Sigmoid colon (tissue), 7 donors: ENCODE data around the gene COPS2. TPM values are rescaled to one million over a fixed set of nuclear protein-coding genes. Genes with fewer than 3 reads are reported as not detected.
"Not testable (repeated sequence)": the region's sequence is repeated elsewhere in the genome, so short reads cannot be mapped to it uniquely, and the experiment has no call there.

ENCODE experiments used
- DNase-seq: peaks from one replicate; pipeline ENCODE4 v3.0.0-alpha.2; 2019
- H3K27ac ChIP-seq, 4 donors: fragments of 200-600 bp; sonication (generic); one replicate each; pipeline ENCODE4 v1.5.1; 2016 to 2019; ENCODE audit warnings: mild to moderate bottlenecking in 1 of 4
- H3K27me3 ChIP-seq, 3 donors: fragments of 200-600 bp; sonication (generic); one replicate each; pipeline ENCODE4 v1.5.1; 2019; ENCODE audit warnings: mild to moderate bottlenecking in 1 of 3
- H3K36me3 ChIP-seq, 4 donors: fragments of 200-600 bp; sonication (generic); one replicate each; pipeline ENCODE4 v1.5.1; 2016 to 2019
- H3K4me1 ChIP-seq, 4 donors: fragments of 200-600 bp; sonication (generic); one replicate each; pipeline ENCODE4 v1.5.1; 2017 to 2019
- H3K4me3 ChIP-seq, 4 donors: fragments of 200-600 bp; sonication (generic); one replicate each; pipeline ENCODE4 v1.5.1; 2017 to 2019; ENCODE audit warnings: mild to moderate bottlenecking in 2 of 4, moderate library complexity in 1 of 4
- H3K9me3 ChIP-seq, 4 donors: fragments of 200-600 bp in 3 of 4; sonication (generic) in 3 of 4; one replicate each; pipeline versions ENCODE4 v1.5.1 to v1.6.1; 2013 to 2019
- CTCF ChIP-seq, 4 experiments: fragments of 450-650 bp in 3 of 4; fragments of 200-600 bp in 1 of 4; IDR thresholded peaks; one replicate each; pipeline ENCODE4 v1.5.1; 2016 to 2019; ENCODE audit warnings: antibody characterized with exemption in 4 of 4, mild to moderate bottlenecking in 3 of 4, moderate library complexity in 2 of 4
- EP300 ChIP-seq, 4 donors: sonication (generic); formaldehyde crosslinking; IDR thresholded peaks; one replicate each; pipeline ENCODE4 v1.6.1; 2017; ENCODE audit warnings: antibody characterized with exemption in 4 of 4
- POLR2A ChIP-seq, 2 donors: fragments of 450-650 bp; IDR thresholded peaks; one replicate each; pipeline ENCODE4 v1.6.1; 2016; ENCODE audit warnings: antibody characterized with exemption in 2 of 2, mild to moderate bottlenecking in 2 of 2, moderate library complexity in 2 of 2
- POLR2AphosphoS5 ChIP-seq, 4 donors: sonication (generic); formaldehyde crosslinking; IDR thresholded peaks; one replicate each; pipeline ENCODE4 v1.6.1; 2017; ENCODE audit warnings: antibody characterized with exemption in 4 of 4
- WGBS, 2 donors: extraction: QIAGEN DNeasy Blood & Tissue Kit; methylation state at CpG; one replicate each; pipeline ENCODE4 v1.1.7; 2013; 5-methylcytosine and 5-hydroxymethylcytosine counted together
- intact Hi-C: fragments of 100-400 bp; cut with DNase I; formaldehyde crosslinking; loops from one replicate; pipeline ENCODE4 v1.15.1; 2023
- polyA plus RNA-seq, 3 donors: library from polyadenylated mRNA; stranded (reverse); fragments of 200-250 nt; gene quantifications; one replicate each; pipeline ENCODE4 v1.2.3, GENCODE V29; 2013
- total RNA-seq, 4 donors: library from RNA; depleted of rRNA; stranded (reverse); fragments of >200 nt; gene quantifications; one replicate each; pipeline ENCODE4 v1.1.0, GENCODE V29; 2016
- donor health status: healthy with polysubstance abuse.
- donor health status: Bipolar disorder and iron deficiency.
- donor health status: healthy.

COPS2 gene
- total and polyA plus RNA-seq, 7 donors, result 35.7 to 142 (median 88.9) TPM

GRCh38 chr15:49182128-49182527, 26.7 kb upstream of the COPS2 start:
- no peaks in the 10 kb centered on the region for H3K4me1 ChIP-seq
- no peaks in the 10 kb centered on the region for H3K27me3 ChIP-seq
- intact Hi-C loops, result no loop called here
- no peak overlapping the region for H3K4me3 ChIP-seq
- no peak for TF ChIP-seq POLR2A (IDR thresholded peaks at IDR 0.05)
- TF ChIP-seq CTCF (IDR thresholded peaks at IDR 0.05), result no peak
- TF ChIP-seq POLR2AphosphoS5 (IDR thresholded peaks at IDR 0.05), result no peak
- no peak for TF ChIP-seq EP300 (IDR thresholded peaks at IDR 0.05)
- no peak for DNase-seq
- H3K27ac ChIP-seq, result no peak overlapping the region
- no peaks in the 10 kb centered on the region for H3K36me3 ChIP-seq
- WGBS, 2 donors, result 96 to 98% methylated on average over 4 of the region's 4 CpGs
- H3K9me3 ChIP-seq, result no peaks in the 10 kb centered on the region

DNA sequence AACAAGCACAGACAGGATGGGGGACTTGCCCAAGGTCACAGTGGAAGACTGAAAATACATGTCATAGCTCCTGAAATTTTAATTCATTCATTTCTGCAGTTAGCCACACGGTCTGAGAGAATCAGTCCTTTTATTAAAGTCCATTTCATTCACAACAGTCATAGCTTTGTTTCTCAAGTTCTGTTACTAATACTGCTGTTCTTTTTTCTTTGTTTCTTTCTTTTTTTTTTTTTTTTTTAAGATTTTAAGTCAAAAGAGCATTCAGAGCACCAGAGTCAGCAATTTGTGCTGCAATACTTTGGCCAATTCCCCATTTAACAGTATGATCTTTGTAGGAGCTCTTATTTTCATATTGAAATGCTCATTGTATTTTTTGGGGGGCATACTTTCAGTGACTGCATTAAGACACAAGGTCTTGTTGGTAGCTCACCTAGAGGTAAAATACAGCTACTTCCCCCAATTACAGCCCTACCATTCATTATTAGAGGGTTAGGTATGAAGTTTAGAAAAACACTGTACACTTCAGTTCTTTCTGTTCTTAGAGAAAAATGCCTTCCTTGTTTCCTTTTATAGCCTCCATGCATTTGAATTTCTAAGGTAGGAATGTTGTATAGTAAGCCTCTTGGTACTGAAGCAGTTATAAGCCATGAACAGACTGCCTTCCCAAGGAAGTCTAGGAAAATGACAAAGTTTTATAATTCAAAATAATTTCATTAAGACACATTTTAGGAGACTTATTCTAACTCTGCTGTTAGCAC, 24.2 kb upstream of the COPS2 start:
- 86 to 91% methylated on average over 1 of the region's 1 CpG for WGBS, 2 donors
- H3K9me3 ChIP-seq, result no peaks in the 10 kb centered on the region
- no peaks in the 10 kb centered on the region for H3K4me1 ChIP-seq
- H3K27ac ChIP-seq, result no peak overlapping the region
- TF ChIP-seq CTCF (IDR thresholded peaks at IDR 0.05), result no peak
- TF ChIP-seq POLR2AphosphoS5 (IDR thresholded peaks at IDR 0.05), result no peak
- TF ChIP-seq POLR2A (IDR thresholded peaks at IDR 0.05), result no peak
- TF ChIP-seq EP300 (IDR thresholded peaks at IDR 0.05), result no peak
- H3K4me3 ChIP-seq, result no peak overlapping the region
- DNase-seq, result no peak
- no peaks in the 10 kb centered on the region for H3K36me3 ChIP-seq
- H3K27me3 ChIP-seq, result no peaks in the 10 kb centered on the region
- intact Hi-C loops, result no loop called here

DNA sequence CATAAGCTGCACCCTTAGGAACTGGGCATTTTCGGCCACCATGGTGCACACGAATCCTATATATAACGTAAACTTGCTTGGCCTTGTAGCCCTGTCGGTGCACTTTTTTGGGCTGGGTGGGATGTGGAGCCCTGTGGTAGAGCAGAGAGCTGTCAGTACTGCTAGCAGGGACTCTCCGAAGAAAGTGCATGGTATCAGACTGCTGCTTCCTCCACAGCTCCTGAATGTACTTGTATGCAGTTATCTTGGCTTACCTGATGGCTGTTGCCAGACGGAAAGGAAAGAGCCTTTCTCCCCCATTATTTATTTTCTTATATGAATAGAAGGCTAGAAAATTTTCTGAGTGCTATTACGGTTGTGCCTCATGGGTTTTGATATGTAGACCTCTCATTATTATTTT, 23.1 kb upstream of the COPS2 start:
- H3K27ac ChIP-seq, result no peak overlapping the region
- H3K36me3 ChIP-seq, result no peaks in the 10 kb centered on the region
- no peak for TF ChIP-seq CTCF (IDR thresholded peaks at IDR 0.05)
- no peak for TF ChIP-seq POLR2A (IDR thresholded peaks at IDR 0.05)
- no peak for TF ChIP-seq POLR2AphosphoS5 (IDR thresholded peaks at IDR 0.05)
- no peak for TF ChIP-seq EP300 (IDR thresholded peaks at IDR 0.05)
- intact Hi-C loops, result no loop called here
- H3K27me3 ChIP-seq, result no peaks in the 10 kb centered on the region
- H3K4me1 ChIP-seq, result no peaks in the 10 kb centered on the region
- DNase-seq, result no peak
- no peaks in the 10 kb centered on the region for H3K9me3 ChIP-seq
- WGBS, 2 donors, result 96 to 98% methylated on average over 7 of the region's 7 CpGs
- no peak overlapping the region for H3K4me3 ChIP-seq

GRCh38 chr15:49175582-49176397, 20.4 kb upstream of the COPS2 start:
- H3K27ac ChIP-seq, H3K27me3 ChIP-seq, H3K36me3 ChIP-seq, intact Hi-C loops, DNase-seq, H3K9me3 ChIP-seq, H3K4me3 ChIP-seq, H3K4me1 ChIP-seq: not testable (repeated sequence)
- WGBS, 2 donors, result 89 to 95% methylated on average over 6 of the region's 6 CpGs

GRCh38 chr15:49174902-49175301, 19.5 kb upstream of the COPS2 start:
- Histone ChIP-seq H3K27ac (no peak overlapping the region), H3K4me1 (peaks cover 0 to 13% (median 7%) of the 10 kb centered on the region in 4 donors), H3K4me3 (no peak overlapping the region), H3K36me3 (no peaks in the 10 kb centered on the region), H3K9me3 (no peaks in the 10 kb centered on the region), H3K27me3 (no peaks in the 10 kb centered on the region)
- intact Hi-C loops, result no loop called here
- no peak for TF ChIP-seq CTCF (IDR thresholded peaks at IDR 0.05)
- TF ChIP-seq POLR2A (IDR thresholded peaks at IDR 0.05), result no peak
- no peak for TF ChIP-seq POLR2AphosphoS5 (IDR thresholded peaks at IDR 0.05)
- no peak for TF ChIP-seq EP300 (IDR thresholded peaks at IDR 0.05)
- DNase-seq, result no peak
- 84 to 87% methylated on average over 3 of the region's 3 CpGs for WGBS, 2 donors
